Measurements from ENCODE around the gene ELP2.

Gene ELP2

DNA sequence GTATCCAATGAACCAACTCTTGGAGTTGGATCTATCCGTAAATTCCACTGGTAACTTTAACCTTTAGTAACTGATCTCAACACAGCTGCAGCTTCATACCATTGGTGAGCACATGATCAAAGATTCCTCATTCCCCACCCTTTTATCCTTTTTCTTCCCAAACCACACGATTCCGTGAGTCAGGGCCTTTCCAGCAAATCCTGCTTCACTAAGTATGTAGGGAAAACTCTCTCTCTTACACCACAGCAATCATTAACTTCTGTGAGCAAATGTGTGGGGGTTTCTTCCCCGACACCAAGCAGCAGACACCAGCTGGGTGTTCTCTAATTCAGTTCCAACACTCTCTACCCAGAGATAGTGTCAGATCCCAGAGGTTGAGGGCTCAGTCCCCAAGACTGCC lies 23.5 kb downstream of the ELP2 start:
- TF ChIP-seq, protein P1, sequence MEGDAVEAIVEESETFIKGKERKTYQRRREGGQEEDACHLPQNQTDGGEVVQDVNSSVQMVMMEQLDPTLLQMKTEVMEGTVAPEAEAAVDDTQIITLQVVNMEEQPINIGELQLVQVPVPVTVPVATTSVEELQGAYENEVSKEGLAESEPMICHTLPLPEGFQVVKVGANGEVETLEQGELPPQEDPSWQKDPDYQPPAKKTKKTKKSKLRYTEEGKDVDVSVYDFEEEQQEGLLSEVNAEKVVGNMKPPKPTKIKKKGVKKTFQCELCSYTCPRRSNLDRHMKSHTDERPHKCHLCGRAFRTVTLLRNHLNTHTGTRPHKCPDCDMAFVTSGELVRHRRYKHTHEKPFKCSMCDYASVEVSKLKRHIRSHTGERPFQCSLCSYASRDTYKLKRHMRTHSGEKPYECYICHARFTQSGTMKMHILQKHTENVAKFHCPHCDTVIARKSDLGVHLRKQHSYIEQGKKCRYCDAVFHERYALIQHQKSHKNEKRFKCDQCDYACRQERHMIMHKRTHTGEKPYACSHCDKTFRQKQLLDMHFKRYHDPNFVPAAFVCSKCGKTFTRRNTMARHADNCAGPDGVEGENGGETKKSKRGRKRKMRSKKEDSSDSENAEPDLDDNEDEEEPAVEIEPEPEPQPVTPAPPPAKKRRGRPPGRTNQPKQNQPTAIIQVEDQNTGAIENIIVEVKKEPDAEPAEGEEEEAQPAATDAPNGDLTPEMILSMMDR (IDR thresholded peaks at IDR 0.05): no peak
- no peak overlapping the region for H3K27ac ChIP-seq
- H3K4me3 ChIP-seq: no peak overlapping the region
- H3K27me3 ChIP-seq: no peaks in the 10 kb centered on the region
- peaks cover 66 to 97% (median 79%) of the 10 kb centered on the region in 3 donors for H3K36me3 ChIP-seq
- H3K4me1 ChIP-seq: no peaks in the 10 kb centered on the region
- no peaks in the 10 kb centered on the region for H3K9me3 ChIP-seq
- no peak for DNase-seq
- intact Hi-C loops (cut with DNase I; ENCODE audit: low total_unique reads): no loop called here

DNA sequence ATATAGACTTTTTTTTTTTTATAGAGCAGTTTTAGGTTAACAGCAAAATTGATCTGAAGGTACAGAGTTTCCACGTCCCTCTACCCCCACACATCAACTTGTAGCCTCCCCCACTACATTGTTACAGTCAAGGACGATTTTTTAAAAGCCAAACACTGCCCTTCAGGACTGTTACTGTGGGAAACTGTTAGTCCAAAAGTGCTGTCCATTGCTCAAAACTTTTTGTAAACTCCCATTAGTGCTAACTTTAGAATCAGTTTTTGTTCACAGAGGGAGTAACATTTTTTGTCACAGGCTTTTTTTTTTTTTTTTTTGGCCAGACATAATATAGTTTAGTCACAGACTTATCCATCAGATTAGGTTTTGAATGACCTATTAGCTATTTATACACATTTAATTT lies 24.1 kb downstream of the ELP2 start:
- Histone ChIP-seq H3K4me3 (no peak overlapping the region), H3K4me1 (no peaks in the 10 kb centered on the region), H3K36me3 (peaks cover 62 to 97% (median 79%) of the 10 kb centered on the region in 3 donors), H3K9me3 (no peaks in the 10 kb centered on the region), H3K27ac (no peak overlapping the region), H3K27me3 (no peaks in the 10 kb centered on the region)
- TF ChIP-seq, protein P1 (IDR thresholded peaks at IDR 0.05): no peak
- intact Hi-C loops (cut with DNase I; ENCODE audit: low total_unique reads): no loop called here
- no peak for DNase-seq

DNA sequence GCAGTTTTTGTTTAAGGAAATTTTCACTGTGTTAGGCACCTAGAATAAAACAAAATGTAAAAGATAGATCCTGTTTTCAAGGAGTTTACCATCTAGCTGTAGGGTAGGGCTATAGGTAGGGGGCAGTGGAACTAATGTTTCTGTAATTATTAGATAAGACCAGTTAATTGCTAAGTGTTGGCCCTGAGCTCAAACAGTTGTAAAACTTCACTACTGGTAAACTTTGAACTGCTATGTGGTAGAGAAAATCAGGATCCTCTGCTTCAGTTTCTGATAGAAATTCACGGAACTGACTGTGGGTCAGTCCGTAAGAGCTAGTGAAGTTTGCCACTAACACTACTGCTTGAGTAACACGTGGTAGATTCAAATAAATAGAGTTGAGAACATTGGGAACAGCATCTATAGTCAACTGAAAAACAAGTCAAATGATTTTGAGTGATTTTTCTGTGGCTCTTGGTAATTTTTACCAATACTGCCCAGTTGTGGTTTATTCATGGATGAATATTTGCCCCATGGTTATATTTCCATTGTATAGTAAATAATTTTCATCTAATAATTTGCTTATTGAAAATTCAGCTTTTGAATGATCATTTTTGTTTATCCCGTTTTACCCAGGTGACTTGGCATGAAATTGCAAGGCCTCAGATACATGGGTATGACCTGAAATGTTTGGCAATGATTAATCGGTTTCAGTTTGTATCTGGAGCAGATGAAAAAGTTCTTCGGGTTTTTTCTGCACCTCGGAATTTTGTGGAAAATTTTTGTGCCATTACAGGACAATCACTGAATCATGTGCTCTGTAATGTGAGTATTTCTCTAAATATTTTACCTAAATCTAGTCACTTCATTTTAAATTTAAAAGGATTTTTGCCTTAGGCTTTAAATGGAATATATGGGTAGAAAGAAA lies 26.4 kb downstream of the ELP2 start:
- intact Hi-C loops (cut with DNase I; ENCODE audit: low total_unique reads): no loop called here
- Histone ChIP-seq H3K4me1 (no peaks in the 10 kb centered on the region), H3K9me3 (no peaks in the 10 kb centered on the region), H3K36me3 (peaks cover 62 to 97% (median 89%) of the 10 kb centered on the region in 3 donors), H3K27me3 (no peaks in the 10 kb centered on the region), H3K27ac (no peak overlapping the region), H3K4me3 (no peak overlapping the region)
- no peak for DNase-seq
- TF ChIP-seq, protein P1 (IDR thresholded peaks at IDR 0.05): no peak

DNA sequence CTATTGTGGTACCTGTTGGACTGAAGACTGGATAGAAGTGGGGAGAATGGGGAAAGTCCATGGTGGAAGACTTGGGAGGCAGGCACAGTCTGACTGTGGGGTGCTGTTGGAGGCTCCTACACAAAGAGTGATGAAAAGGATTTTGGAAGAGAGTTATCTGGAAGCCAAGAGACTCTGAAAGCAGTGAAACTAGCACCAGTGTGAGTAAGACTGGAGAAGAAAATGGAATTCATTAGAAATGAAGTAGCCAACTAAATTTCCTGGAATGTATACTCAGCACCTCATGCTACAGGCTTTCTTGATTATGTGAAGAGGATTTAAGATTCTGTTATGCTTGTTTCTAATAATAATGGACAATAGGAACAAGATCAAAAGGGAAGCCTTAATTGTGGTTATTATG lies 27.7 kb downstream of the ELP2 start:
- intact Hi-C loops (cut with DNase I; ENCODE audit: low total_unique reads): no loop called here
- TF ChIP-seq, protein P1 (IDR thresholded peaks at IDR 0.05): no peak
- no peak for DNase-seq
- H3K4me3 ChIP-seq: no peak overlapping the region
- H3K27ac ChIP-seq: no peak overlapping the region
- no peaks in the 10 kb centered on the region for H3K27me3 ChIP-seq
- H3K9me3 ChIP-seq: no peaks in the 10 kb centered on the region
- H3K4me1 ChIP-seq: no peaks in the 10 kb centered on the region
- peaks cover 68 to 97% (median 88%) of the 10 kb centered on the region in 3 donors for H3K36me3 ChIP-seq

DNA sequence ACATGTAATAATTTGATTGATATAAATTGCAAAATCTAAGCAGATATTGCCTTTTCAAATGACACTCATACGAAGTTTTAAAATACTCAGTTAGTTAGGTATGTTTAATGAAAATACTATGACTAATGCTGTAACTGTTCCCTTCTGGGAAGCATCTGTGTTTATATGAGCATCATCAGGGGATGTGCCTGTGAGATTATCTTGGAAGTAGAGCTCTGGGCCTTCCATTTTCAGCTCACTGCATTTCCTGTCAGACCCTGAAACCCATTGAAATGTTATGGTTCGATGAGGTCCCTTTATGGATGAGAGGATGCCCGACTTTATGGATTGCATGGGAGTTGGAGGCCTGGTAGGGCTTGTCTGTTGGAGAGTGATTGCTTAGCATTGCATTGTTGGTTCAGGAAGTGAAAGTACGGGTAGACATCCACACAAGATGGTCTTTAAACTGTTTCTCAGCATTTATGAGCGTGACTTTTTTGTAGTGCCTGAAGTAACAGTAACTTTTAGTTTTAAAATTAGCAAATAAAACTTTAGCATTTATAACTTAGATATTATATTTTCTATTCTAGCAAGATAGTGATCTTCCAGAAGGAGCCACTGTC lies 28.7 kb downstream of the ELP2 start:
- no peaks in the 10 kb centered on the region for H3K9me3 ChIP-seq
- H3K4me1 ChIP-seq: no peaks in the 10 kb centered on the region
- DNase-seq: no peak
- H3K4me3 ChIP-seq: no peak overlapping the region
- no peaks in the 10 kb centered on the region for H3K27me3 ChIP-seq
- no peak overlapping the region for H3K27ac ChIP-seq
- H3K36me3 ChIP-seq: peaks cover 67 to 95% (median 81%) of the 10 kb centered on the region in 3 donors
- TF ChIP-seq, protein P1 (IDR thresholded peaks at IDR 0.05): no peak
- intact Hi-C loops (cut with DNase I; ENCODE audit: low total_unique reads): no loop called here
